Retinal pigment epithelial cell (primary cell): ENCODE measurements around the gene OR2F1.

Experiments used
- DNase-seq: peaks from one replicate; pipeline ENCODE4 v3.0.0-alpha.2; 2010; ENCODE audit warnings: low read depth
- H3K4me3 ChIP-seq: 2 replicates; pipeline ENCODE4 v1.5.1; 2011; ENCODE audit warnings: mild to moderate bottlenecking, low read length, control low read depth, moderate library complexity
- TF ChIP-seq, protein P1 (sequence below): conservative IDR thresholded peaks from 2 replicates; pipeline ENCODE4 v1.5.1; 2011; ENCODE audit warnings: low read depth, low read length, control low read depth, inconsistent platforms

Gene OR2F1

DNA sequence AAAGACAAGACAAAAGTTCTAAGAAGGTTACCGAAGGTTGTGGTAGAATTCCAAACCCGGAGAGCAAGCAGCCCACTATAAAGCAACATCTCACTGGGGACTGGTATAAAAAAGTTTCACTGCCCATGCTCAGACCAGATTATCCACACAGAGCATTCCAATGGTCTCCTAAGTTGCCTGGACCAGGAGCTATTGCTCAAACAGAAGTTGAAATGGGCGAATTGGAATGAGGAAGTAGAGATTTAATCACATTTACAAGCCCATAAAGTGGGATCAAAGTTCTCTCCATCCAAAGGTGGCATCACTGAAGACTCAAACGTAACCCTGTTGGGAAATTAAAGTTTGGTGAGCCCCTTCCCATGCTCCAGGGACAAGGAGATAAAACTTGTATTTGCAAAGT is 19.8 kb downstream of the OR2F1 start:
- no peak overlapping the region for H3K4me3 ChIP-seq
- no peak for DNase-seq
- TF ChIP-seq, protein P1, sequence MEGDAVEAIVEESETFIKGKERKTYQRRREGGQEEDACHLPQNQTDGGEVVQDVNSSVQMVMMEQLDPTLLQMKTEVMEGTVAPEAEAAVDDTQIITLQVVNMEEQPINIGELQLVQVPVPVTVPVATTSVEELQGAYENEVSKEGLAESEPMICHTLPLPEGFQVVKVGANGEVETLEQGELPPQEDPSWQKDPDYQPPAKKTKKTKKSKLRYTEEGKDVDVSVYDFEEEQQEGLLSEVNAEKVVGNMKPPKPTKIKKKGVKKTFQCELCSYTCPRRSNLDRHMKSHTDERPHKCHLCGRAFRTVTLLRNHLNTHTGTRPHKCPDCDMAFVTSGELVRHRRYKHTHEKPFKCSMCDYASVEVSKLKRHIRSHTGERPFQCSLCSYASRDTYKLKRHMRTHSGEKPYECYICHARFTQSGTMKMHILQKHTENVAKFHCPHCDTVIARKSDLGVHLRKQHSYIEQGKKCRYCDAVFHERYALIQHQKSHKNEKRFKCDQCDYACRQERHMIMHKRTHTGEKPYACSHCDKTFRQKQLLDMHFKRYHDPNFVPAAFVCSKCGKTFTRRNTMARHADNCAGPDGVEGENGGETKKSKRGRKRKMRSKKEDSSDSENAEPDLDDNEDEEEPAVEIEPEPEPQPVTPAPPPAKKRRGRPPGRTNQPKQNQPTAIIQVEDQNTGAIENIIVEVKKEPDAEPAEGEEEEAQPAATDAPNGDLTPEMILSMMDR: no peak

DNA sequence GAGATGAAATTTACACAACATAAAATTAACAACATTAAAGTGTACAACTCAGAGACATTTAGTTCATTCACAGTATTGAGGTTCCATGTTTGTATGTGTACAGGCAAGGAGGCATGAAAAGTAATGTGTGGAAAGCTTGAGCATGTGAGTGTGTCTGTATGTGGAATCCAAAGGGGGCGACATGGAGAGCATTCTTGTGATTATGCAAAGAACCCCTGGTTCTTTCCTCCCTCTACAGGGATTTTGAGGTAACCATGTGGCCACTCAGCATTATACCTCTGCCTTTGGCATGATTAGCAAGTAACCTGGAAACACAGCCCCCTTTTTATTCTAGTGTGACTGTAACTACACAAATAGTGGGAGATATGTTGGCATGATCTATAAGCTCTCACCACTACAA is 21.0 kb downstream of the OR2F1 start:
- TF ChIP-seq, protein P1: no peak
- DNase-seq: no peak
- H3K4me3 ChIP-seq: no peak overlapping the region

DNA sequence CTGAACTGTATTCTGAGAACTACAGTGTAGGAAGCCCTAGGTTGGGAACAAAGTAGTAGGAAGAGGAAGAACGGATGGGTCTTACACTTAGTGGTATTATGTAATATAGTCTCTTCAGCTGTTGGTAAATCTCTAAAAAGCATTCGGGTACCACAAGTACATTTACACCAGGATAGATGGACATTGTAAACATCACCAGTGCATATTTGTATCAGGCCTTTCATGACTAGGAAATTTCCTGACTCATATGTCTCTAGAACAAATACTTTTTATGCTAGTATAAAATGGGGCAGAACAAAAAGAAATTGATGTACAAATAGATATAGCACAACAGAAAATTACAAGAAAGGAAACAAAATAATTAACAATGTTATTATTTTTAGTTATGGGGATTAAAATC is 23.9 kb downstream of the OR2F1 start:
- TF ChIP-seq, protein P1: no peak
- no peak for DNase-seq
- no peak overlapping the region for H3K4me3 ChIP-seq

DNA sequence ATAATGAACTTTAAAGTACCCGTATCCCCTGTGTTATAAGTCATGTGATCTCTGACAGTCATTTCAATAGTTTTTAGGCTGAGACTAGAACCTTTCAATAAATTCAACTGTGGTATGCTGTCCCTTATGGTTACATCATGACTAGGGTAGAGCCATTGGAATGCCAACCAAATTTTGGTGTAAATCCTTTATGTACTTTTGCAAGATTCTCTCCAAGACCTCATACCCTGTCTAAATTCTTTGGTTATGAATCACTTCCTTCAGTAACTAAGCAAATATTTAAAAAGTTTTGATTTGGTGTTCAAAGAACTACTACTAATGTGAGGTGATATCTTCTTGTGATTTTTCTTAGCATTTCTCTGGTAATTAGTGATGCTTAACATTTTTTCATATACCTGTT is 24.7 kb downstream of the OR2F1 start:
- H3K4me3 ChIP-seq: no peak overlapping the region
- TF ChIP-seq, protein P1: no peak
- peak; percentile 33 for DNase-seq

DNA sequence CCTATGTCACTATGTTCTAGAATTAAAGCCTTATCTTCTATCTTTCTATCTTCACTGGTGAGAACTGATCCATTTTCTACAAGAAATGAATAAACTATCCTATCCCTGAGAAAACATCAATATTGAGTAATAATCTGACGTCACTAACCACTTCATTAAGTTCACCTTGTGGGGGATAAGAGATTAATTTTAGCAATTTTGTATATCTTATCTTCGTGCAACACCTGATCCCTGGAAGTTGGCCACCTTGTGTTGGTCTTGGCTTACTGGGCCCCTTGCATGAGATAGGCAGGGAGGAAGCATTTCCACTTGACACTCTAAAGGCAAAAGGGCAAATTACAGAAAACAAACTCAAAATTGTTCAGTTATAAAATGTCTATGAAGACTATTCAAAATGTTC is 25.4 kb downstream of the OR2F1 start:
- TF ChIP-seq, protein P1: no peak
- no peak for DNase-seq
- no peak overlapping the region for H3K4me3 ChIP-seq

DNA sequence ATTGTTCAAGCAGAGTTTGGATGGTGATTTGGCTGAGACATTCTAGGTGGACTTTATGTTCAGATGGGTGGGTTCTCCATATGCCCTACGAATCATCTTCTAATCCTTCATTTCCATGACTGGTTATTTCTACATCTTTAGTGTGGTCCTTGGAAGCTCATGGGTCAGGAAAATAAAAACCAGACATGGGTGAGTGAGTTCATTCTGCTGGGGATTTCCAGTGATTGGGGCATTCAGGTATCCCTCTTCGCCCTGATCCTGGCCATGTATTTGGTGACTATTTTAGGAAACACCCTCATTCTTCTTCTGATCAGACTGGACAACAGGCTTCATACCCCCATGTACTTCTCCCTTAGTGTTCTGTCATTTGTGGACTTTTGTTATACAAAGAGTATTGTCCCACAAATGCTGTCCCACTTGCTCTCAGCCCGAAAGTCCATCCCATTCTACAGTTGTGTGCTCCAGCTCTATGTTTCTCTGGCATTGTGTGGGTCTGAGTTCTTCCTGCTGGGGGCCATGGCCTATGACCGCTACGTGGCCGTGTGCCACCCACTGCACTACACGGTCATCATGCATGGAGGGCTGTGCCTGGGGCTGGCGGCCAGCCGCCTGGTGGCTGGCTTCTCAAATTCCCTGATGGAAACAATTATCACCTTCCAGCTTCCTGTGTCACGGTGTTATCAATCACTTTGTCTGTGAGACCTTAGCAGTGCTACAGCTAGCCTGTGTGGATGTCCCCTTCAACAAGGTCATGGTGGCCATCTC is 26.3 kb downstream of the OR2F1 start:
- TF ChIP-seq, protein P1: no peak
- H3K4me3 ChIP-seq: no peak overlapping the region
- no peak for DNase-seq

DNA sequence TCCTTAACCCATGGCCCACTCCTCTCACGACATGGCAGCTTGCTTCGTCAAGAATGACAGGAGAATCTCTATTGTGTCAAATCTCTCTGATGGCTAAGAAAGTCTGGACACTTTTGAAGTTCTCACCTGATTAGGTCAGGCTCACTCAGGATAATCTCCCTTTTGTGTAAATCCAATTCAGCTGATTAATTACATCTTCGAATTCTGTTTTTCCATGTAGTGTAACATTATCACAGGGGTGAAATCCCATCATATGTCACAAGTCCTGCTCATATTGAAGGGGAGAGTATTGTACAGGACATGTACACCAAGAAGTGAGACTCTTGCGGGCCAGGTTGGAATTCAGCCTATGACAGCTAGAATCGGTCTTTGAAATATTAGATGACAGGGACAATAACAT is 29.3 kb downstream of the OR2F1 start:
- TF ChIP-seq, protein P1: no peak
- no peak overlapping the region for H3K4me3 ChIP-seq

More for the DNA sequence above, 29.3 kb downstream of the OR2F1 start:
- no peak for DNase-seq
